OCI-LY1 (cell line): ENCODE results near the gene COA3.

Experiments
- H2AFZ ChIP-seq: fragments of 200-600 bp; sonication (generic), shearing (Covaris generic); 2 replicates; pipeline ENCODE4 v1.6.0; 2014; ENCODE audit warnings: antibody characterized with exemption, mild to moderate bottlenecking, low read length
- H3F3A ChIP-seq: fragments of 200-600 bp; sonication (generic), shearing (Covaris generic); 2 replicates; pipeline ENCODE4 v1.6.0; 2014; ENCODE audit warnings: mild to moderate bottlenecking, antibody characterized with exemption, low read length, moderate library complexity; ENCODE audit not compliant: insufficient read depth
- H3K27ac ChIP-seq: fragments of 200-600 bp; sonication (generic); 2 replicates; pipeline ENCODE4 v1.5.1; 2014; ENCODE audit warnings: low read length, mixed run types, mild to moderate bottlenecking, low read depth; ENCODE audit not compliant: poor library complexity, severe bottlenecking
- H3K27me3 ChIP-seq: fragments of 200-600 bp; sonication (generic); 2 replicates; pipeline ENCODE4 v1.6.0; 2014; ENCODE audit warnings: antibody characterized with exemption, mild to moderate bottlenecking, low read length, moderate library complexity; ENCODE audit not compliant: insufficient read depth
- H3K36me3 ChIP-seq: fragments of 200-600 bp; sonication (generic); 2 replicates; pipeline ENCODE4 v1.6.1; 2014; ENCODE audit warnings: mild to moderate bottlenecking, antibody characterized with exemption, low read length, moderate library complexity, mixed read lengths; ENCODE audit not compliant: insufficient read depth
- H3K4me1 ChIP-seq: fragments of 200-600 bp; sonication (generic); 2 replicates; pipeline ENCODE4 v1.5.1; 2014; ENCODE audit warnings: mild to moderate bottlenecking, low read length, moderate library complexity; ENCODE audit not compliant: insufficient read depth, severe bottlenecking
- H3K4me2 ChIP-seq: fragments of 200-600 bp; sonication (generic), shearing (Covaris generic); 2 replicates; pipeline ENCODE4 v1.6.1; 2014; ENCODE audit warnings: low read length
- H3K4me3 ChIP-seq: fragments of 200-600 bp; sonication (generic); 2 replicates; pipeline ENCODE4 v1.5.1; 2014; ENCODE audit warnings: low read length, low read depth, mild to moderate bottlenecking, mixed read lengths; ENCODE audit not compliant: poor library complexity, severe bottlenecking
- H3K79me2 ChIP-seq: fragments of 200-600 bp; shearing (Covaris generic); 2 replicates; pipeline ENCODE4 v1.6.1; 2016; ENCODE audit warnings: mixed run types, low read length, mixed read lengths; ENCODE audit not compliant: insufficient read depth
- H3K9ac ChIP-seq: fragments of 200-600 bp; sonication (generic), shearing (Covaris generic); 2 replicates; pipeline ENCODE4 v1.6.1; 2014; ENCODE audit warnings: mild to moderate bottlenecking, low read length, mixed read lengths
- H3K9me2 ChIP-seq: fragments of 200-600 bp; sonication (generic), shearing (Covaris generic); 2 replicates; pipeline ENCODE4 v1.6.1; 2014; ENCODE audit warnings: low read depth, mild to moderate bottlenecking, low read length, mixed read lengths
- H3K9me3 ChIP-seq: fragments of 200-600 bp; shearing (Covaris generic); 2 replicates; pipeline ENCODE4 v1.6.1; 2014; ENCODE audit warnings: low read length, mixed read lengths
- H4K20me1 ChIP-seq: fragments of 200-600 bp; sonication (generic), shearing (Covaris generic); 2 replicates; pipeline ENCODE4 v1.6.0; 2016; ENCODE audit warnings: mild to moderate bottlenecking, low read length; ENCODE audit not compliant: insufficient read depth
- EZH2 ChIP-seq: fragments of 200-600 bp; sonication (generic), shearing (Covaris generic); IDR thresholded peaks from 2 replicates; pipeline ENCODE4 v1.8.0; 2017; ENCODE audit warnings: borderline replicate concordance, mixed run types, mild to moderate bottlenecking, antibody characterized with exemption, low read length, moderate library complexity, mixed read lengths
- TF ChIP-seq, protein P1 (sequence below): fragments of 200-600 bp; sonication (generic), shearing (Covaris generic); IDR thresholded peaks from 2 replicates; pipeline ENCODE4 v1.5.1; 2017; ENCODE audit warnings: mild to moderate bottlenecking, antibody characterized with exemption, low read length, moderate library complexity, mixed read lengths

Gene COA3

DNA sequence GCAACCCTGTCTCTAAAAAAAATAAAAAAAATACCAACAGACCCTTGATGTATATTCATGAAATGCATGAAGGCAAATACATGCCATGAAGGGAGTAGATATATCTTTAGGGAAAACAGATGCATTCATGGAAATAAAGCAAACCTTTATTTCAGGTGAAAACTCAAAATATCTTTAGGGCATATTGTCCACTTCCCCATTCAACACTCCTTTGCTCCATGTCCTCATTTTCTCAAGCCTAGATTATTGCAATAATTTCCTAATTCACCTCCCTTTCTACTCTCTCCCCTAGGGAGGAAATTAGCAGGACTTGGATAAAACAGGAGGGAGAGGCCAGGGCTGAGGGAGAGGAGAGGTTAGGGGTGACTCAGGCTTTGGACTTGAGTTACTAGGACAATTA is 31.0 kb downstream of the COA3 start:
- no peak overlapping the region for H3K9ac ChIP-seq
- peaks cover 1% of the 10 kb centered on the region for H3K4me1 ChIP-seq
- no peaks in the 10 kb centered on the region for H3K9me3 ChIP-seq
- TF ChIP-seq, protein P1, sequence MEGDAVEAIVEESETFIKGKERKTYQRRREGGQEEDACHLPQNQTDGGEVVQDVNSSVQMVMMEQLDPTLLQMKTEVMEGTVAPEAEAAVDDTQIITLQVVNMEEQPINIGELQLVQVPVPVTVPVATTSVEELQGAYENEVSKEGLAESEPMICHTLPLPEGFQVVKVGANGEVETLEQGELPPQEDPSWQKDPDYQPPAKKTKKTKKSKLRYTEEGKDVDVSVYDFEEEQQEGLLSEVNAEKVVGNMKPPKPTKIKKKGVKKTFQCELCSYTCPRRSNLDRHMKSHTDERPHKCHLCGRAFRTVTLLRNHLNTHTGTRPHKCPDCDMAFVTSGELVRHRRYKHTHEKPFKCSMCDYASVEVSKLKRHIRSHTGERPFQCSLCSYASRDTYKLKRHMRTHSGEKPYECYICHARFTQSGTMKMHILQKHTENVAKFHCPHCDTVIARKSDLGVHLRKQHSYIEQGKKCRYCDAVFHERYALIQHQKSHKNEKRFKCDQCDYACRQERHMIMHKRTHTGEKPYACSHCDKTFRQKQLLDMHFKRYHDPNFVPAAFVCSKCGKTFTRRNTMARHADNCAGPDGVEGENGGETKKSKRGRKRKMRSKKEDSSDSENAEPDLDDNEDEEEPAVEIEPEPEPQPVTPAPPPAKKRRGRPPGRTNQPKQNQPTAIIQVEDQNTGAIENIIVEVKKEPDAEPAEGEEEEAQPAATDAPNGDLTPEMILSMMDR = no peak
- no peak for TF ChIP-seq EZH2
- no peak overlapping the region for H2AFZ ChIP-seq
- no peak overlapping the region for H3K27ac ChIP-seq
- no peak overlapping the region for H3K4me3 ChIP-seq
- H3F3A ChIP-seq = no peaks in the 10 kb centered on the region
- H3K79me2 ChIP-seq = no peaks in the 10 kb centered on the region
- no peaks in the 10 kb centered on the region for H3K9me2 ChIP-seq
- H4K20me1 ChIP-seq = no peaks in the 10 kb centered on the region
- H3K36me3 ChIP-seq = no peaks in the 10 kb centered on the region
- H3K27me3 ChIP-seq = no peaks in the 10 kb centered on the region
- H3K4me2 ChIP-seq = no peak overlapping the region

DNA sequence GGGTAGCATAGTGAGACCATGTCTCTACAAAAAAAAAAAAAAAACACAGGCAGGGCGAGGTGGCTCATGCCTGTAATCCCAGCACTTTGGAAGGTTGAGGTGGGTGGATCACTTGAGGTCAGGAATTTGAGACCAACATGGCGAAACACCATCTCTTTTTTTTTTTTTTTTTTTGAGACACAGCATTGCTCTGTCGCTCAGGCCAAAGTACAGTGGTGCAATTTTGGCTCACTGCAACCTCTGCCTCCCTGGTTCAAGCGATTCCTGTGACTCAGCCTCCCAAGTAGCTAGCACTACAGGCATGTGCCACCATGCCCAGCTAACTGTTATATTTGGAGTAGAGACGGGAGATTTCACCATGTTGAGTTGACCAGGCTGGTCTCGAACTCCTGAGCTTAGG is 32.4 kb downstream of the COA3 start:
- Histone ChIP-seq H3K36me3 (no peaks in the 10 kb centered on the region), H3K27ac (no peak overlapping the region), H3K27me3 (0 out of 2 replicates have a peak, but pooled peaks cover 5% of the 10 kb centered on the region), H3K9me3 (no peaks in the 10 kb centered on the region), H4K20me1 (no peaks in the 10 kb centered on the region), H3K9ac (no peak overlapping the region), H3K9me2 (no peaks in the 10 kb centered on the region), H2AFZ (no peak overlapping the region), H3F3A (no peaks in the 10 kb centered on the region), H3K4me1 (peaks cover 5% of the 10 kb centered on the region), H3K4me2 (no peak overlapping the region), H3K79me2 (no peaks in the 10 kb centered on the region), H3K4me3 (no peak overlapping the region)
- no peak for TF ChIP-seq EZH2
- TF ChIP-seq, protein P1 = no peak

DNA sequence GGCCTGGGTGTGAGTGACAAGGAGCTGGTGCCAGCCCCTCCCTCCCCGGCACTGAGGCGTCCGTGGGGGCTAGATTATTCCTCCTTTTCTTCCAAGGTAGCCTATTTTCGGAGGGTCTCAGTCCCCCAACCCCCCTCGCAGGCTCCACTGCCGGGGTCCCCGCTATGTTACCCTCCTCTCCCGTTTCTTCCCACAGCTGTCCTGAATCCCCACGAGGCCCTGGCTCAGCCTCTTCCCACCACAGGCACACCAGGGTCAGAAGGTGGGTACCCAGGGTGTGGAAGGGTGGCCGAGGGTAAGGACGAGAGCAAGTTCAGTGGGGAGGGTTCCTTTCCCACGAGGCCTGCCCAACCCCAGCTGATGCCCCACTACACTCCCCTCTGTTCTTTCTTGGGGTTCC is 36.9 kb downstream of the COA3 start:
- Histone ChIP-seq H3K27me3 (0 out of 2 replicates have a peak, but pooled peaks cover 5% of the 10 kb centered on the region), H3K9me3 (no peaks in the 10 kb centered on the region), H2AFZ (no peak overlapping the region), H3F3A (no peaks in the 10 kb centered on the region), H3K36me3 (no peaks in the 10 kb centered on the region), H3K79me2 (no peaks in the 10 kb centered on the region), H3K9me2 (no peaks in the 10 kb centered on the region), H3K4me3 (peak overlapping the region; percentile 52), H3K9ac (peak overlapping the region; percentile 41; the same call in 1 of the 2 replicates), H3K4me1 (peaks cover 12% of the 10 kb centered on the region), H4K20me1 (no peaks in the 10 kb centered on the region), H3K4me2 (peak overlapping the region; percentile 68), H3K27ac (no peak overlapping the region)
- TF ChIP-seq EZH2 = no peak
- TF ChIP-seq, protein P1 = no peak
